ENCODE data around the gene FADS3. TPM values are rescaled to one million over a fixed set of nuclear protein-coding genes. Genes with fewer than 3 reads are reported as not detected.

FADS3 gene
- total RNA-seq, 1 donor from 2014 or later: 5.3 TPM

Other genes starting within 250 kb of the FADS3 start
- 0.07 and 0.09 TPM in 2 replicates for gene DAGLA, start 211.2 kb downstream of the FADS3 start, total RNA-seq
- 1.2 and 1.3 TPM in 2 replicates for gene MYRF, start 138.9 kb downstream of the FADS3 start, total RNA-seq
- 174 and 179 TPM in 2 replicates for gene TMEM258, start 98.9 kb downstream of the FADS3 start, total RNA-seq
- 132 and 139 TPM in 2 replicates for gene FEN1, start 98.6 kb downstream of the FADS3 start, total RNA-seq
- gene FADS1, start 74.5 kb downstream of the FADS3 start, total RNA-seq: 70.0 and 73.4 TPM in 2 replicates
- 268 and 282 TPM in 2 replicates for gene FADS2, start 63.2 kb downstream of the FADS3 start, total RNA-seq
- not detected in 2 replicates for gene RAB3IL1, start 26.0 kb upstream of the FADS3 start, total RNA-seq
- not detected in 2 replicates for gene BEST1, start 58.8 kb upstream of the FADS3 start, total RNA-seq
- 895 and 896 TPM in 2 replicates for gene FTH1, start 76.1 kb upstream of the FADS3 start, total RNA-seq
- 155 and 163 TPM in 2 replicates for gene INCENP, start 232.5 kb upstream of the FADS3 start, total RNA-seq

Measured in T-helper 2 cell treated with Interferon-gamma antibody and Interleukin-4, amounts not matched to agents 100 ng/mL and 5 ng/mL, for 36 hours (primary cell).